Activated T-helper 2 cell treated with anti-CD3 and anti-CD28 coated beads, Interferon-gamma antibody, Interleukin-2, Interleukin-4, amounts not matched to agents 10 μg/mL and 5 μg/mL and 100 μg/mL, durations not matched to agents 14 hours and 24 hours and 36 hours (primary cell): ENCODE data around the gene USP26. TPM values are rescaled to one million over a fixed set of nuclear protein-coding genes. Genes with fewer than 3 reads are reported as not detected.
"Not testable (repeated sequence)": the region's sequence is repeated elsewhere in the genome, so short reads cannot be mapped to it uniquely, and the experiment has no call there.

Source experiments
- DNase-seq: peaks from one replicate; pipeline ENCODE4 v3.0.0; 2021; ENCODE audit warnings: low spot score
- H3K27ac Mint-ChIP-seq: one replicate; pipeline ENCODE4 v1.8.0; 2021; ENCODE audit warnings: mixed read lengths
- H3K27me3 Mint-ChIP-seq: one replicate; pipeline ENCODE4 v1.8.0; 2021; ENCODE audit warnings: low read depth, mixed read lengths
- H3K36me3 Mint-ChIP-seq: one replicate; pipeline ENCODE4 v1.8.0; 2021; ENCODE audit warnings: low read depth, mixed read lengths
- H3K4me1 Mint-ChIP-seq: one replicate; pipeline ENCODE4 v1.8.0; 2021; ENCODE audit warnings: low read depth, mixed read lengths
- H3K4me3 Mint-ChIP-seq: one replicate; pipeline ENCODE4 v1.8.0; 2021; ENCODE audit warnings: low read depth, mild to moderate bottlenecking, moderate library complexity, mixed read lengths
- H3K9me3 Mint-ChIP-seq: one replicate; pipeline ENCODE4 v1.8.0; 2021; ENCODE audit warnings: mixed read lengths
- intact Hi-C: fragments of 100-400 bp; cut with micrococcal nuclease; formaldehyde crosslinking; loops from one replicate; pipeline ENCODE4 v1.15.1; 2023
- total RNA-seq: library from RNA; stranded (reverse); gene quantifications from 2 replicates; pipeline ENCODE4 v1.2.3, GENCODE V29; 2022

Gene USP26
- total RNA-seq, 1 donor from 2014 or later = not detected

DNA sequence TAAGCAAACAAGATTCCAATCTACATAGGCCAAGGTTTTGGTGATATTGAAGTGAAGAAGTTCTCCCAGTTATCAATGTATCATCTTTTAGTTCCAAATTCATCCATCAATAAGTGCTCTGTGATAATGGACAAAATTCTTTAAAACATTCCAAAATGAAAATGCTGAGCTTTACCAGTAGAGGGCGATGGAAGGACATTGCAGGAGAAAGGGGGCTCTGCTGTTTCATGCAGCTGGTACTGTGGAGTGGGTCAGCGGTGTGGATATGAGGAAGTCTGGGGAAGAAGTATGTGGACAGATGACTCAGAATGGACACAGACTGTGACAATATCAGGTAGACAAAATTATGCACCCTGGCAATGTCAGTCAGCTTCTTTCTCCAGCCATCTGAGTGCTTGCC lies 91.9 kb downstream of the USP26 start:
- no peak overlapping the region for H3K27ac Mint-ChIP-seq
- H3K9me3 Mint-ChIP-seq = no peaks in the 10 kb centered on the region
- no peak overlapping the region for H3K4me3 Mint-ChIP-seq
- intact Hi-C loops = no loop called here
- H3K27me3 Mint-ChIP-seq = no peaks in the 10 kb centered on the region
- DNase-seq = no peak
- no peaks in the 10 kb centered on the region for H3K4me1 Mint-ChIP-seq
- H3K36me3 Mint-ChIP-seq = no peaks in the 10 kb centered on the region

DNA sequence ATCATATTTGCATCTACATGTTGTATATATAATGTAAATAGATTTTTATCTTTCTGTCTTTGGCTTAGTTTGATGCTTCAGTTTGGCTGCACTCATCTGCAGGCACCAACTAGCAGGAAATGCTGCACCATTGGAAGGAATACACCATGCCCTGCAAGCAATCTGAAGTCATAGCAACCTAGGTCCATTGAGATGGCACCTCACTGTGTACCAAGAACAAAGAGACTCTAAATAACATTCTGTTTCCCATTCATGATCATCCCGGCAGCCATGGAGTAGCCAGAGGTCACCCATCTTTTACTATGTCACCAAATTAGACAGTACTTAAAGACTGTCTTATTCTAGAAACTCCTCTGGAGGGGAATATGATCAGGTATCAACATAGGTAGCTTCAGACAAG lies 97.7 kb downstream of the USP26 start:
- H3K36me3 Mint-ChIP-seq = no peaks in the 10 kb centered on the region
- no peak for DNase-seq
- H3K27me3 Mint-ChIP-seq = no peaks in the 10 kb centered on the region
- H3K27ac Mint-ChIP-seq = no peak overlapping the region
- intact Hi-C loops = no loop called here
- no peaks in the 10 kb centered on the region for H3K9me3 Mint-ChIP-seq
- H3K4me1 Mint-ChIP-seq = no peaks in the 10 kb centered on the region
- H3K4me3 Mint-ChIP-seq = no peak overlapping the region

DNA sequence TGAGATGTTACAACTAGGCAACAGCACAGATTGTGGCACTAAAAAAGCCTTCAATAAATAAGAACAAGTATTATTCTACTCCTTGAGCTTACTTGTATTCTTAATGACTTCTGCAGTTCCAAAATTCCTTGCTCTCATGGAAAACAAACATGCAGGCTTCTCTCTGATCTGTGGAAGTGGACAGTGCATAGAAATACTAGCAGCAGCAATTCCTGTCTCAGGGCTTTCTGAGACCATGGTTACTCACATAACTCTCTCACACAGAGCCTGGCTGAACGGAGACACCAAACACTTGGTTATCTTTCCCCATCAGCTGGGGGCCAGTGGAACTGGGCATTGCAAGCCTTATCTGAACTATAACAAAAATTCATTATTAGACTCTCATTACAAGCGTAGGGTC lies 106.1 kb downstream of the USP26 start:
- intact Hi-C loops = no loop called here
- Mint-ChIP-seq H3K27ac (no peak overlapping the region), H3K36me3 (no peaks in the 10 kb centered on the region), H3K4me1 (no peaks in the 10 kb centered on the region), H3K4me3 (no peak overlapping the region), H3K27me3 (no peaks in the 10 kb centered on the region), H3K9me3 (no peaks in the 10 kb centered on the region)
- no peak for DNase-seq

DNA sequence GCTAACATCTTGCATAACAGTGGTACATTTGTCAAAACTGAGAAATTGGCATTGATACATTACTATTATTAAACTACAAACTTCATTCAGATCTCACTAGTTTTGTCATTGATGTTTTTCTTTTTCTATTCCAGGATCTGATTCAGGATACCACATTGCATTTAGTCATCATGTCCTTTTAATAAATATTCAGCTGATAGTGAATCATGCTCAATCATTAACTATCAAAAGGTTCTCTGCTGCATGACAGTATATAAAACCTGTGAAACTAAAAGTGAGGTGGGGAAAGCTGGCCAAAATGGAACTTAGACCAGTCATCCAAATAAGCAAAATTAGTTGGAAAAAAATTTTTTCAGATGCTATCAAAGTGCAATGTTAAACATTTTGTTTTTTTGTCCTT lies 110.4 kb downstream of the USP26 start:
- H3K9me3 Mint-ChIP-seq = no peaks in the 10 kb centered on the region
- H3K27ac Mint-ChIP-seq = no peak overlapping the region
- no peaks in the 10 kb centered on the region for H3K36me3 Mint-ChIP-seq
- H3K27me3 Mint-ChIP-seq = no peaks in the 10 kb centered on the region
- intact Hi-C loops = no loop called here
- no peaks in the 10 kb centered on the region for H3K4me1 Mint-ChIP-seq
- no peak overlapping the region for H3K4me3 Mint-ChIP-seq
- no peak for DNase-seq

DNA sequence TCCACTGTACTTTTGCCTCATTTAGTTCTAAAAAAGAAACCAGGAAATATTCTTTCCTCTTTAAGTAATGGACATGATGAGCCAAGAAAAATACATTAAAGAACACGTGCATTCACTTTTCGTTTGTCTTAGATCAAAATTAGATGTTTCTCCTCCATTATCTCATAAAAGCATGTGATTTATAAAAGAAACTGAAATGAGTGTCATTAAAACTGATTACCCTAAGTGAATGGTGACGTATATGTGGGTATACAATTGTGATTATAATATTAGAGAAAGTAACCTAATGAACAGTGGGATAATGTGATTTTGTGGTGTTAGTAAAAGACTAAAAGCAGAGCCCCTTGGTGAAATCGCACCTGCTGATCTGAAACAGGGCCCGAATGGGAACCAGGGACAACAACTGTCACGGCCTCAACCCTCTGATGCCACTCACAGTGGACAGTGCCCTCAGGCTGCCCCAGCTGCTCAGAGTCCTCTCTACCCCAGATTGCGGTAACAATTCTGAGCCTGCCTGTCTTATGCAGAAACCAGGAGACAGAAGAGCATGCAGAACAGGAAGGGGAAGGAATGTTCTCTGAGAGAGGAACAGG lies 112.8 kb downstream of the USP26 start:
- Mint-ChIP-seq H3K9me3 (no peaks in the 10 kb centered on the region), H3K36me3 (no peaks in the 10 kb centered on the region), H3K27me3 (no peaks in the 10 kb centered on the region), H3K27ac (no peak overlapping the region), H3K4me1 (no peaks in the 10 kb centered on the region), H3K4me3 (no peak overlapping the region)
- intact Hi-C loops = no loop called here
- no peak for DNase-seq

DNA sequence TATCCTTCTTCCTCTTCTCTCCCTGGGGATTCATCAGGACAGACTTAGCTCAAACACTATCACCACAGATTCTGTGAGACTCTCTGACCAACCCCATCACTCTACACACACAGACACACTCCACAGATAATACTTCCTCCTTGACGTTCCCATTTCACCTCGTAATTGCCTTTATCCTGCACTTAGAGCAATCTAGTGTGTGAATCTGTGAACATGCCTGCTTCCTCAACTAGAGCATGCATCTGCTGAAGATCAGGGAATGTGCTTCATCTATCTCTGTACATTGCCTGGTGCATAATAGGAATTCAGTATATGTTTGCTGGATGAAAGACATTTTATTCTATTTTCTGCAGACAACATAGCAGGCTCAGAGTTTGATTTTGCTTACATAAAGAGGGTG lies 113.4 kb downstream of the USP26 start:
- intact Hi-C loops = no loop called here
- H3K27me3 Mint-ChIP-seq = no peaks in the 10 kb centered on the region
- H3K4me1 Mint-ChIP-seq = no peaks in the 10 kb centered on the region
- H3K9me3 Mint-ChIP-seq = no peaks in the 10 kb centered on the region
- no peak overlapping the region for H3K27ac Mint-ChIP-seq
- H3K4me3 Mint-ChIP-seq = no peak overlapping the region
- H3K36me3 Mint-ChIP-seq = no peaks in the 10 kb centered on the region
- DNase-seq = no peak

DNA sequence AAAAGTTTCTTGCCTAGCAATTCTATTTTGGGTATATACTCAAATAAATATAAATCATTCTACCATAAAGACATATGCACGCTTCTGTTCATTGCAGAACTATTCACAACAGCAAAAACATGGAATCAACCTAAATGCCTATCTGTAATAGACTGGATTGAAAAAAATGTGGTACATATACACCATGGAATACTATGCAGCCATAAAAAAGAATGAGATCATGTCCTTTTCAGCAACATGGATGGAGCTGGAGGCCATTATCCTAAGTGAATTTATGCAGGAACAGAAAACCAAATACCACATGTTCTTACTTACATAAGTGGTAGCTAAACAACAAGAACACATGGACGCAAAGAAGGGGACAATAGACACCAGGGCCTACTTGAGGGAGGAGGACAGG lies 116.9 kb downstream of the USP26 start:
- H3K27me3 Mint-ChIP-seq, H3K9me3 Mint-ChIP-seq, DNase-seq, H3K4me1 Mint-ChIP-seq, H3K27ac Mint-ChIP-seq, H3K36me3 Mint-ChIP-seq, intact Hi-C loops, H3K4me3 Mint-ChIP-seq: not testable (repeated sequence)

Other genes with a start within 250 kb of the USP26 start
- gene HS6ST2, start 138.5 kb downstream of the USP26 start, total RNA-seq = 0.25 and 0.30 TPM in 2 replicates
- not detected in 2 replicates for gene TFDP3, start 121.2 kb upstream of the USP26 start, total RNA-seq